Left hindlimb (tissue), 1 donor: ENCODE results near the gene PSTPIP1.

Source experiments
- DNase-seq: peaks from one replicate; pipeline ENCODE4 v3.0.0-alpha.2; 2018

The PSTPIP1 gene

DNA sequence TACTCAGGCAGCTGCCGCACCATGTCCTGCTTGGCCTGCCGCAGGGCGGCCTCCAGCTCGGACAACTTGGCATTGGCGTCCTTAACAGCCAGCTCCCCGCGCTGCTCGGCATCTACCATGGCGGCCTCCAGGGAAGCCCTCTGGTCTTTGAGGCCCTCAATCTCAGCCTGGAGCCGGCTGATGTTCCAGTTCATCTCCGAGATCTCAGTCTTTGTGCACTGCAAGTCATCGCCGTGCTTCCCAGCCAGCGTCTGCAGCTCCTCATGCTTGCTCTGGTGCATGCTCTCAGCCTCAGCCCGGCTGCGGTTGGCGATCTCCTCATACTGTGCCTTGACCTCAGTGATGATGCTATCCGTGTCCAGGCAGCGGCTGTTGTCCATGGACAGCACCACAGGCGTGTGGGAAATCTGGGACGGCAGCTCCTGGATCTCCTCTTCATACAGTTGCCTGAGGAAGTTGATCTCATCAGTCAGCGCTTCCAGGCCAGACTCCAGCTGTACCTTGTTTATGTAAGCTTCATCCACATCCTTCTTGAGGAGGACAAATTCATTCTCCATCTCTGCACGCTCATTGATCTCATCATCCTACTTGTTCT is 15.5 kb upstream of the PSTPIP1 start:
- no peak for DNase-seq

DNA sequence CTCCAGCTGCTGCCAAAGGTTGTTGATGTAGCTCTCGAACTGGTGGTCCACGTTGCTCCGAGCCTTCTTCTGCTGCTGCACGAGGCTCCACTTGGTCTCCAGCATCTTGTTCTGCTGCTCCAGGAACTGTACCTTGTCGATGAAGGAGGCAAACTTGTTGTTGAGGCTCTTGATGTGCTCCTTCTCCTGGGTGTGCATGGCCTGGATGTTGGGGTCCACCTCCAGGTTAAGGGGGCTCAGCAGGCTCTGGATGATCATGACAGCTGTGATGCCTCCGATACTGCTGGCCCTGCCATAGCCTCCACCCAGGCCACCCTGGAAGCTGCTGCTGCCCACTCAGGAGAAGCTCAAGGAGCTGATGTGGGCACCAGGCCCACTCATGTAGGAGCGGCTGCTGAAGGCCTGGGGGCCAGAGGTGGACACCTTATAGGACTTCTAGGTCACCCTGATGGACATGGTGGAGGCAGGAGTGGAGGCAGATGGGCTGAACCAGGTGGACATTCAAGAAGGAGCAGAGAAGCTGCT is 14.9 kb upstream of the PSTPIP1 start:
- DNase-seq, result no peak

- no peak for DNase-seq
These were observed 12.6 kb upstream of the PSTPIP1 start for GRCh38 chr15:76982356-76982755.

DNA sequence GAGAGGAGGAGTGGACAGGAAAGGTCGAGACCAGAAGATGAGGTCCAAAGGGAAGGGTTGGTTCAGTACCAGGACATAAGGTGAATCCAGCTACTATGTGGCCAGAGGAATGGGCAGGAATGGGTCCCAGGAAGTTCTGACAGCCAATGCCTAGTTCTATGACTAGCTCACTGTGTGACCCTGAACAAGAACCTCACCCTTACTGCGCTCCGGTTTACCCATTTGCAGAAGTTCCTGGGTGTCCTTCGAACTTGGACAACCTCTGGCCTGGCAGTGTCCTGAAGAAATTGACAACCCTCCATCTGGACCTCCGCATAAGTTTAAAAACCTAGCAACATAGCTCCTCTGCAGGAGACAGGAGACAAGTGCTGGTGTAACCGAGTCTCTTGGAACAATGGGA is 12.2 kb upstream of the PSTPIP1 start:
- no peak for DNase-seq

DNA sequence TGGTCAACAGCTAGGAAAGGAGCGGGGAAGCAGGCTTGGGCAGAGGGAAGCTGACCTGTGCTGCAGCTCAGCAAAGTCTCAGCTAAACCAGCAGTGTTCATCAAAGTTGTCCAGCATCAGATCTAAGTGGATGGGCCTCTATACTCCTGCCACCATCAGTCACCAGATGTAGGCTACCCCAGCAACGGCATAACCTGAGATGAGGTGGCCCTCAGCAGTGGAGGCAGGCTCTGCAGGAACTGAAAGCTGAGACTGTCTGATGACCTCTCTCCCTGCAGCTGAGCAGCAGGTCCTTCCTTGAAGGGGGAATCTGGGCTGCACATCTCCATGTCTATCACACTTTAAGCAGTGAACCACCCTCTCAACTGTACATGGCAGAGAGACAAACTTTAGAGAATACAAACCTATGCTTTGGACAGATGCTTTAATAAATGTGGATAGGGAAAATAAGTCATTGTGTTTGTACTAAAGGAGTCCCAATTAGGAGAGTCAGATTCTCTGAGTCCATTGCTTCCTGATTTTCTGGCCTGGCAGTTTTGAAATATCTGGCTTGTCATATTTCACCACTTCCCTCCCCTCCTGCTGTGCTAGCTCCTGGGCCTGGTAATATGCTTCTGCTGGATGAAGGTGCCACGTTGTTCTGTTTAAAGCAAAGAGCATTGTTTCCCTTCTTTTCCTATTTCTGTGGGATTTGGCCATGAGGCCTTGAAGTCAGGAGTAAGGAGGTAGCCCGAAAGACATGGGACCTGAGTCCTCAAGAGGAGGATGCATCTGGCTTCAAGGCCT is 11.1 kb upstream of the PSTPIP1 start:
- DNase-seq, result no peak

DNA sequence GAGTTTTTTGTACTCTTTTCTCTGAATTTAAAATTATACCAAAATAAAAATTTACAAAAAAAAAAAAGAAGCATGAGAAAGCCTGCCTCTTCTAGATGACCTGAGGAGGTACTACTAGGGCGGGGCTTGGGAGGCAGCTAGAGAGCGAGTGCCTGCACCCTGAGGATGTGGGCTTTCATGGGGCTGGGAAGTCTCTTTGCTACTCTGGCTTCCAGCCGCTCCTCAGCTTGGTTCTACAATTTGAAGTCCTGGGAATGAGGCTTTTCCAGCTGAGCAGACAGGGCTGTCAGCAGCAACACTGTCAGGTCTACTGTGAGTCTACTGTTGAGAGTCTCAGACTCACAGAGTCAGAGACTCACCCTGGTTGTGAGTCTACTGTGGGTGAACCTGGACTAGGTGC is 8.2 kb upstream of the PSTPIP1 start:
- DNase-seq, result no peak

GRCh38 chr15:76987276-76987675 is 7.7 kb upstream of the PSTPIP1 start:
- DNase-seq, result no peak

DNA sequence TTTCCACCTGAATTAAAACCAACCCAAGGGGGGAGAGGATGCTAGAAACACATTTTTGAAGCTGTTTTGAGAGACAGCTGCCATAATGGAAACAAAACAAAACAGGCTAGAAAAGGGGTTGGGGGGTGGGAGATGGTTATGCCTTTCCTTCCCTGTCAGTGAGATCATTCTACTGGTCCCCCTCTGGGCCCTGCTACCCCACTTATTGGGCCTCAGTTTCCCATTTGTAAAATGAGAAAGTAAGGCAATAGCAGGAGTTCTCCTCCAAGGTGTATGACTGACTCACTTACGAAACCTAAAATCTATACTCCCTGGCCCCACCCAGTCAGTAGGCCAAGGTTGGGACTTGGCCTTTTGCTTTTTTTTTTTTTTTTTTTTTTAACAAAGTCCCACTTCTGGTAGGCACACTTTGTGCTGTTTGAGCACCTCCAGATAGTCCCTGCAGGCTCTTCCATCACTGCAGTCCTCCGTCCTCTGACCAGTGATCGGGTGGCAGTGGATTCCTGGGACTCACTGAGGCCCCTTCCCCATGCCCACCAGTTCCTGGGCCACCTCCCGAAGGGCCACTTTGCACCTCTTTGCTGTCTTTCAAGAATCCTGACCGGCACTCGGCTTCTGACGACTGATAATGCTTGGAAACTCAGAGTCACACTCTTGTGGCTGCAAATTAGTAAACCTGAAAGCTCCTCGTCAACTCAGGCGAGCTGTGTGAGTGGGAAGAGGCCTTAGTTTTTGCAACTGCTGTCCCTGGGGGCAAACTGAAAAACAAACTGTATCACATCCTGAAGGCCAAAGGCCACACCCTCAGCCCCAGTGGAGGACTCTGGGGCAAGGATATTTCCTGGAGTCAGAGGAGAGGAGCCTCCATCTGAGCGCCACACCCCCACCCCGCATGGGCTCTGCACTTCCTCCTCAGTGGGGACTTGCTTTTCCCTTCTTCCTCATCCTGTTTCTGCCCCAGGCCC is 6.7 kb upstream of the PSTPIP1 start:
- no peak for DNase-seq

GRCh38 chr15:76988867-76989780 is 5.8 kb upstream of the PSTPIP1 start:
- no peak for DNase-seq

- no peak for DNase-seq
These were observed 3.9 kb upstream of the PSTPIP1 start for GRCh38 chr15:76991048-76991447.

- DNase-seq, result no peak
These were observed 2.9 kb upstream of the PSTPIP1 start for GRCh38 chr15:76991741-76992645.

DNA sequence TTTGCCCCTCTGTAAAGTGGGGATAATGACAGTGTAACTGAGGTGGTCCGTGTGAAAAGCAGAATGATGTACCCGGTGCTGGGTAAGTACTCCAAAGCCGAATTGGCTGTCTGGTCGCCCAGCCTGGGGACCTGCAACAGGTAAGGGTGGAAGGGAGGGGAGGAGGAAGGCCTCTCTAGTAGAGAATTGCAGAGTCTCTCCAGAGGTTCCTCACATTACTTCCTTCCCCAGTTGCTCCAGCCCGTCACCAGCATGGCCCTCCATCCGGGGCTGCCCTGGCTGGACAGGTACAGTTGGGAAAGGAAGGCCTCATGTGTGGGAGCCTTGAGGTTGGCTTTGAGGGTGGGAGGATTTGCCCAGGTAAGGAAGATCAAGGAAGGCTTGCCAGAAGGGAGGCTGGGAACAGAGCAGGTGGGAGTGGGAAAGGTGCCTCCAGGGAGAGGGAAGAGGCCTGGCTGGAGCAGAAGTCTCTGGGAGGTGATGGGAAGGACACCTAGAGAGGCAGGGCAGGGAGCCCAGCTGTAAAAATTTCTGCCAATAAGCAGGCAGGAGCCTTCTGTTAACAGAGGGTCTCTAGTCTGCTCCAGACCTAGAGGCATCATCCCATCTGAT is 1.7 kb upstream of the PSTPIP1 start:
- DNase-seq, result no peak

GRCh38 chr15:76994001-76994400 is 925 bp upstream of the PSTPIP1 start:
- DNase-seq, result no peak

DNA sequence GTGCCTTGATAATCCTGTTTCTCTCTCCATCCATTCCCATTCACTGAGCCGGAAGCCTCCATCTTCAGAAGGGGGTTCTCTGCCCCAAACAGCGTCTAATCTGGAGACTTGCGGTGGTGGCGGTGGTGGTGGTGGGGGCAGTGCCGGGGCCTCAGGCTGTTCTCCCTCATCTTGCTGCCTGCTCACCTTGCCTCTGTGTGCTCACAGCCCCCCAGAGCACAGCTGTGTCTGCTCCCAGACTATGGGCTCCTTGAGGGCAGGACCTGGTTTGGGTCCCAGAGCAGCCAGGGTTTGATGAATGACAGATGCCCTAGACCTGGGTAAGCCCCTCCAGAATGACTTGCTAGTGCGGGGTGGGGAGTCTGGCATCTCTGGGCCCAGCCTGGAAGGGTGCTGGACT is 430 bp upstream of the PSTPIP1 start:
- no peak for DNase-seq

- DNase-seq, result no peak
These were observed 1.2 kb downstream of the PSTPIP1 start for GRCh38 chr15:76996076-76996525.

- peak; percentile 60 for DNase-seq
These were observed 1.8 kb downstream of the PSTPIP1 start for GRCh38 chr15:76996526-76997401.

DNA sequence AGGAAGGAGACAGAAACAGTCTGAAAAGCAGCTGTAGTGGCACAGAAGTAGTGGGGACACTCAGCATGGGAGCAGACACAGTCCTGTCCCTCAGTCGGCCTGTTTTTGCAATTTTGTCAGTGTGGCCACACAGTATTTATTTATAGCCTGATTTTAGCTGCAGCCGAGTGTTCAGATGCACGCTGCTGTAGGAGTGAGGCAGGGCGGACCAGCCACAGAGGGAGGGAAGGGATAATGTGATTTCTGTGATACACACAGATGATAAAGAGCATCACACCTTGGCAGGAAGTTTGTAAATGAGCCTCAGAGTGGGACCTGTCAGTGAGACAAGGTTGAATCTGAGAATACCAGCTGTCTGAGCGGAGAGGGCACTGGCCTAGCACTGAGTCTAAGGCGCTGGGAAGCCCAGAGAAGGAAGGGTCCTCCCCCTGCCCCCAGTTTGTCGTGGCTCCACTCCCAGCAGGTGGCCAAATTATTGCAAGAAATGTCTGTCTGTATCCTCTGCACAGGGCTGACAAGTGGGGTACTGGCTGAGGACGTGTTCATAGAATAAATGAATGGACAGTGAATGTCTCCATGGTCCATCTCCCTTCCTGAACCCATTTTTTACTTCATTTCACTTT is 3.8 kb downstream of the PSTPIP1 start:
- no peak for DNase-seq

DNA sequence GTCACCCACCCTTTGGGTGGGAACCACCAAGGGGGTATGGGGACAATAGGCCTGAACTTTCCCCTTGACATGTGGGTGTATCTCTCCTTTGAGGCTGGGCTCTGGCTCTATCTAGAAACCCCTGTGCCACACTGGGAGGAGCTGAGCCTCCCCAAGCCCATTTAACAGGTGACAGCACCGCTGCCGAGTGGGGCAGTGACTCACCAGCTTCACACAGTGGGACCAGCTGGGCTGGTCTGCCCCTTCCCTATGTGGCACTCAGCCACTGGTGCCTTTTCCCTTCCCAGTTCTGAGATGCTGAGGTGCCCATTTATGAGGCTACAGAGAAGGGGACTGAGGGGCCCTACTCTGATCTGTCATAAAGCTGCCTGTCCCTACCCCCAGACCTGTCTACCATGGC is 5.1 kb downstream of the PSTPIP1 start:
- no peak for DNase-seq

- DNase-seq, result no peak
These were observed 6.4 kb downstream of the PSTPIP1 start for GRCh38 chr15:77001351-77001750.
